Right ventricle myocardium inferior (tissue), 1 donor: Measurements from ENCODE around the gene KRT86. TPM values are rescaled to one million over a fixed set of nuclear protein-coding genes. Genes with fewer than 3 reads are reported as not detected.

Experiments
- ATAC-seq: fragments of 200-7000 bp; cut with Tn5 transposase; one replicate; pipeline ENCODE4 v1.9.1; 2020; ENCODE audit warnings: mild to moderate bottlenecking, moderate library complexity
- DNase-seq: peaks from one replicate; pipeline ENCODE4 v3.0.0; 2021; ENCODE audit errors: missing footprints
- intact Hi-C: fragments of 100-400 bp; cut with DNase I; formaldehyde crosslinking; loops from one replicate; pipeline ENCODE4 v1.11.0; 2022
- long read RNA-seq: library from polyadenylated mRNA; unstranded; transcript quantifications from one replicate; pipeline ENCODE4 v2.0.0, GENCODE V29; 2021
- total RNA-seq: library from RNA; stranded (reverse); fragmentation: NEBNext Ultra II Directional; extraction: Animal tissue kit (Norgen Biotek cat#: 25700); gene quantifications from one replicate; pipeline ENCODE4 v1.2.1, GENCODE V29; 2021
- donor health status: DM: no; HTN: yes; CAD: no; lungs with severe emphysema.

The KRT86 gene
- total RNA-seq, result not detected
- long read RNA-seq, result 0 reads

GRCh38 chr12:52274521-52275120, at the start of gene KRT86:
KRT86 (plus strand) TSS chr12:52274645; CDS start chr12:52301917, 27,272 bp downstream.
- intact Hi-C loops, result loop anchor here (5.0 kb wide), 1 partner anchor 67 kb away; no protein-coding TSS in a partner anchor
- ATAC-seq (no peak), DNase-seq (no peak)

- ATAC-seq, result no peak
Observed at GRCh38 chr12:52225752-52226151, 48.7 kb upstream of the KRT86 start.

DNA sequence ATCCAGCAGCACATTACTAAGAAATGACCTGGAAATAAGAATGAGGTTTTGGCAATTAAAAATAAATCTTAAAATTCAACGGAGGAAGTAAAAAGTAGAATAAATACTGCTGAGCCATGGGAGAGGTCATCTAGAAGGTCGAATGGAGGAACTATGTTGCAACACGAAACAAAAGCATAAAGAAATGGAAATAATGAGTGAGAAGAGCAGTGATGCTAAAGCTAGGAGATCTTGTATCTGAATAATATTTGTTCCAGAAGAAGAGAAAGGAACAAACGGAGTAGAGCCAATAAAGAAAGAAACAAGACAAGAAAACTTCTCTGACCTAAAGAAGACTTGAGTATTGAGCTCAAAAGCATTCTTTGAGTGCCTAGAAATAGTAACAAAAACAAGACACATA, 48.0 kb upstream of the KRT86 start:
- ATAC-seq, result no peak
- no peak for DNase-seq
- intact Hi-C loops, result no loop called here

More at GRCh38 chr12:52225752-52226151, 48.7 kb upstream of the KRT86 start:
- intact Hi-C loops, result no loop called here
- no peak for DNase-seq

DNA sequence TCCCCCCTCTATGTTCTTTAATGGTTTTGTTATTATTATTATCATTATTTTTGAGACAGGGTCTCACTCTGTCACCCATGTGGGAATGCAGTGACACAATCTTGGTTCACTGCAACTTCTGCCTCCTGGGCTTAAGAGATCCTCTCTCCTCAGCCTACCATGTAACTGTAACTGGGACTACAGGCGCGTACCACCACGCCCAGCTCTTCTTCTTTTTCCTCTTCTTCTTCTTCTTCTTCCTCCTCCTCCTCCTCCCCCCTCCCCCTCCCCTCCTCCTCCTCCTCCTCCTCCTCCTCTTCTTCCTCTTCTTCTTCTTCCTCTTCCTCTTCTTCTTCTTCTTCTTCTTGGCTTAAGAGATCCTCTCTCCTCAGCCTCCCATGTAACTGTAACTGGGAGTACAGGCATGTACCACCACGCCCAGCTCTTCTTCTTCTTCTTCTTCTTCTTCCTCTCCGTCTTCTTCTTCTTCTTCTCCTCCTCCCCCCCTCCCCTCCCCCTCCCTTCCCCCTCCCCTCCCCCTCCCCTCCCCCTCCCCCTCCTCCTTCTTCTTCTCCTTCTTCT, 46.8 kb upstream of the KRT86 start:
- intact Hi-C loops, result no loop called here
- ATAC-seq (no peak), DNase-seq (no peak)

DNA sequence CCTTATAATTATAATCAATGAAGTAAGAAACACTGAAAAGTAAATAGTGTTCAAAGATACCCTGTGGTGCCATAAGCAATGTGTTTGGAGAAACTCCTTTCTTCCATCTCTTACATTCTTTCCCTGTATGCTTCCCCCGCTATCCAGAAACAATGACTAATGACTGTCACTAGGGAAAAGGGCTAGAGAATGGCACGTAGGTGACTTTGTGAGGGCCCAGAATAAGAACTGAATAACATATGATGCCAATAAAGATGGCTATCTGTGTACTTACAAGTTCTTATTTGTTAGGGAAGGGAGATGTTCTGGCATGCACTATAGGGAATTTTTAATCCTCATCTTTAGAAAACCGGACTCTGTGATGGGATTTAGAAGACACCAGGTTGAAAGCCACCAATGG, 46.1 kb upstream of the KRT86 start:
- intact Hi-C loops, result no loop called here
- DNase-seq (no peak), ATAC-seq (no peak)

- DNase-seq, result no peak
Observed at GRCh38 chr12:52228931-52229330, 45.5 kb upstream of the KRT86 start.

GRCh38 chr12:52229836-52230343, 44.6 kb upstream of the KRT86 start:
- DNase-seq, result no peak
- intact Hi-C loops, result no loop called here
- no peak for ATAC-seq

More at GRCh38 chr12:52228931-52229330, 45.5 kb upstream of the KRT86 start:
- intact Hi-C loops, result no loop called here
- ATAC-seq, result no peak

- DNase-seq (no peak), ATAC-seq (peak; percentile 90)
- intact Hi-C loops, result no loop called here
Observed at GRCh38 chr12:52230364-52231281, 43.8 kb upstream of the KRT86 start.

GRCh38 chr12:52231305-52232202, 42.9 kb upstream of the KRT86 start:
- DNase-seq (no peak), ATAC-seq (peak; percentile 17)
- intact Hi-C loops, result no loop called here

DNA sequence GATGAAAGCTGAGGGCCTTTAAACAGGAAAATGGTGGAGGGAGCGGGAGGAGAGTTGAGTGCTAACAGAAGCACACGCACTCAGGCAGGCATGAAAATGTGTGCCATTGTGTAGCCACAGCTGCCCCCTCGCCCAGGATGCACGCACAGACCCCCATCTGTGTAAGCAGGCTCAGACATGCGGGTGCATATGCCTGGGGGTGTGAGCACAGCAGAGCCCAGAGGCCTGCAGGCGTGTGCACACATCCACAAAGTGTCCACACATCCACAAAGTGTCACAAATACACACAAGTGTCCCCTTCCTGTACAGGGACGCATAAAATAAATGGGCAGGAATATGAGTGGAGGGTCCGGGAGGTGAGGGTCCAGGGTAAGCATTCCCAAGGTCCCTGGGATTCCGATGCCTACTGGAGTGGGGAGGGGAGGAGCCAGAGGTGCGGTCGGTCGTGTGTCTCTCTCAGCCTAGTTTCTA, 42.2 kb upstream of the KRT86 start:
- DNase-seq (no peak), ATAC-seq (no peak)
- intact Hi-C loops, result no loop called here

DNA sequence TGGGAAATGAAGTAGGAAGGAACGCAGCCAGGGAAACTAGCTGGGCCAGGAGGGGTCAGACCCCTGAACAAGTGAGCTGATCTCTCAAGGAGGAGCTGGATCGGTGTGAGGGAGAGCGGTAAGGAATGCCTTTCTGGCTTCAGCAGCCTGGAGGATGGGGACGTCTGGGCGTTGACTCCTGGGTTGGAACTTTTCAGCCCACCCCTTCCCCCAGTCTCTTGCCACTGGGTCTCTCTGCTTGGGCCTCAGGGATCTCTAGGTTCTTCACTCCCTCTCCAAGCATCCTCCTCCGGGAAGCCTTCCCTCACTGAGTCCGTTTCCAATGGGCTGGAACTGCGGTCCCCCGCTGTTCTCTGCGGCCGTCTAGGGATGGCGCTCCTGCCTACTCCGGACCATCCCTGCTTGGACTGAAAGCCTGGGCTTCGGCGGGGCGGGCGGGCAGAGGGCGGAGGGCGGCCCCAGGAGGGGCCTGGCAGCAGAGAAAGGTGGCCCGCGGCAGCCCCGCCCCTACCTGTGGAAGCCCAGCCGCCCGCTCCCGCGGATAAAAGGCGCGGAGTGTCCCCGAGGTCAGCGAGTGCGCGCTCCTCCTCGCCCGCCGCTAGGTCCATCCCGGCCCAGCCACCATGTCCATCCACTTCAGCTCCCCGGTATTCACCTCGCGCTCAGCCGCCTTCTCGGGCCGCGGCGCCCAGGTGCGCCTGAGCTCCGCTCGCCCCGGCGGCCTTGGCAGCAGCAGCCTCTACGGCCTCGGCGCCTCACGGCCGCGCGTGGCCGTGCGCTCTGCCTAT, 41.6 kb upstream of the KRT86 start, which contains the start of gene KRT7:
Gene KRT7, plus strand, starts transcription at position 570 of the 788 bp plus-strand sequence. Its CDS starts 54 bp downstream, at position 624.
- ATAC-seq (no peak), DNase-seq (no peak)
- intact Hi-C loops, result no loop called here

DNA sequence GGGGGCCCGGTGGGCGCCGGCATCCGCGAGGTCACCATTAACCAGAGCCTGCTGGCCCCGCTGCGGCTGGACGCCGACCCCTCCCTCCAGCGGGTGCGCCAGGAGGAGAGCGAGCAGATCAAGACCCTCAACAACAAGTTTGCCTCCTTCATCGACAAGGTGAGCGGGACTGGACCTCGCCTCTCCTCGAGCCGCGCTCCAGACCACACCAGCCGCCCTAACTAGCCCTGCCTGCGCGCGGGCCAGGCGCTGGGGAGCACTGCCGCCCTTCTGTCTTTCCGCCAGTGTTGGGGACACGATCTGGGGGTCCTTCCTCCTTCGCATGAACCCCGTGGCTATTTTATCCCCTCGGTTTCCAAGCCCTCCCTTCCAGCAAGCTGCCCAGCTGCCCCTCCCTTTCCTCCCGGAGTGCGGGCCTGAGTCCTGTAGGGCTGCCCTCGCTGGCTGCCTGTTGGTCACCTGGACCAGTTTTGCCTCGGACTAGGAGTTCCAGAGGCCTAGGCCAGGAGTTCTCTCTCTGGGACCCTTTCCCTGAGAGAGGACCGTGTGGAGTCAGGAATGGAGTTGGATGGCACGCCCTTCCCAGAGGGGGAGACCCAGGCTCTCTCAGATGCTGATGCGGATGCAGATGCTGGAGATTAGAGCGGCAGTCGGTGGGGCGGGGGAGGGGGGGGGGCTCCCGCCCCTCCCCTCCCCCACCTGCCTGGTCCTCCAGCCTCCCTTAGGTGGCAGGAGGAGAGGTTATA, 40.8 kb upstream of the KRT86 start:
- no peak for DNase-seq
- ATAC-seq, result no peak
- intact Hi-C loops, result no loop called here

DNA sequence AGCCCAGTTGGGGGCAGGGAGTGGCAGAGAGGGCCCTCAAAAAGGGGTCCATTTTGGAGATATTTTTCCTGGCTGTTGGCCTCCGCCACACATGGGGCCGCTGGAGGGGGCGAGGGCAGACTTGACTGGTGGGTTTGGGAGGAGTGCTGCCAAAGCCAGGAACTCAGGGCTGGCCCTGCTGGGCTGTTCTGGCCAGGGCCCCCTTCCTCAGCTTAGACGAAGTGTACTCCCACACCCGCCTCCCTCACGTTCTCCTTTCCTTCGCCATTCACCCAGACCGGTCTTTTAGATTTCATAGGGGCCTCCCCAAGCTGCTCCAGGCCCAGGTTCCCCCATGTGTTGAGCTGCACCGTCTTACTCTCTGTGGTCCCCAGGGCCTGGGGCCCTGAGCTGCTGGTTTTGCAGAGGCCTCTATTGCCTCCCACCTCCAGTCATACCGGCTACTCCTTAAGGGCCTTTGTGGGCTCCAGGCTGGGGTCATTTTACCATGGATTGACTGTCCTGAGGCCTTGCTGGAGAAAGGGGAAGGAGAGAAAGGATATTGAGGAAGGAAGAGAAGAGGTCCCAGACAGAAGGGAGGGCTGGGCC, 40.1 kb upstream of the KRT86 start:
- intact Hi-C loops, result no loop called here
- ATAC-seq (no peak), DNase-seq (no peak)

DNA sequence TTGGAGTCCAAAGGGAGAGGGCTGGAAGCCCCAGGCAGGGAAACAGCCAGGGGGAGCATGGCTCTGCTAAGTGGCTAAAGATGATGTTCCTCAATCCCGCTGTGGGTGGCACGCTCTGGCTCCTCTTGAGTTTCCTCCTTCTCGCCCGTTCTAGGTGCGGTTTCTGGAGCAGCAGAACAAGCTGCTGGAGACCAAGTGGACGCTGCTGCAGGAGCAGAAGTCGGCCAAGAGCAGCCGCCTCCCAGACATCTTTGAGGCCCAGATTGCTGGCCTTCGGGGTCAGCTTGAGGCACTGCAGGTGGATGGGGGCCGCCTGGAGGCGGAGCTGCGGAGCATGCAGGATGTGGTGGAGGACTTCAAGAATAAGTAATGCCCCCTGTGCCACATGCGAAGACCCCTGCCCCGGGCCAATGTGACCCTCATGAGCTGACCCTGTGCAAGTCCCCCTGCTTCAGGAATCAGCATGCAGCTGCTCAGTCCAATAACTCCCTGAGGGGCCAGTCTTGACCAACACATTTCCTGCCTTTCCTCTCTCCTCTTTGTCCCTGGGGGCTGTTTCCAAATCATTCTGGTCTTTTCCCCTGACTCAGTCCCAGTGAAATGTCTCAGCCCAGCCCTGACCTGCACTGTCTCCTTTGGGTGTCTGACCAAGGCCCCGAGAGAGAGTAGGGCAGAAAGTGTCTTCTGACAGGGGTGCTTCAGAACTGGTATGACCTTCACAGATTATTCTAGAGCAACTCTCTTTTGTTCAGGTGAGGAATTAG, 39.3 kb upstream of the KRT86 start:
- intact Hi-C loops, result no loop called here
- no peak for ATAC-seq
- DNase-seq, result no peak

GRCh38 chr12:52235822-52236361, 38.6 kb upstream of the KRT86 start:
- intact Hi-C loops, result no loop called here
- DNase-seq, result no peak
- no peak for ATAC-seq
